Cardiac muscle cell (in vitro differentiated cells and primary cell): ENCODE results near the gene OR8K1. TPM values are rescaled to one million over a fixed set of nuclear protein-coding genes. Genes with fewer than 3 reads are reported as not detected.

ENCODE experiments used
- DNase-seq, 2 donors: peaks; one replicate each; pipeline versions ENCODE4 v3.0.0 to v3.0.0-alpha.2; 2010 to 2017; ENCODE audit warnings: low read depth in 1 of 2, low spot score in 1 of 2
- H3K27ac ChIP-seq: fragments of 200-600 bp; sonication (generic); 2 replicates; pipeline ENCODE4 v1.5.1; 2016
- H3K27me3 ChIP-seq: fragments of 200-600 bp; sonication (generic); 2 replicates; pipeline ENCODE4 v1.6.0; 2016; ENCODE audit warnings: control low read depth
- H3K36me3 ChIP-seq: fragments of 200-600 bp; sonication (generic); 2 replicates; pipeline ENCODE4 v1.5.1; 2016; ENCODE audit warnings: control low read depth
- H3K4me1 ChIP-seq: fragments of 200-600 bp; sonication (generic); 2 replicates; pipeline ENCODE4 v1.8.1; 2017; ENCODE audit warnings: low read depth, mild to moderate bottlenecking, mixed run types
- H3K4me3 ChIP-seq: fragments of 200-600 bp; sonication (generic); 2 replicates; pipeline ENCODE4 v1.5.1; 2016; ENCODE audit warnings: mild to moderate bottlenecking
- H3K9me3 ChIP-seq: fragments of 200-600 bp; sonication (generic); 2 replicates; pipeline ENCODE4 v1.5.1; 2017; ENCODE audit warnings: low read depth, mild to moderate bottlenecking, control low read depth
- polyA plus RNA-seq: library from polyadenylated mRNA; unstranded; fragments of >200 nt; fragmentation: Nextera tagmentation; extraction: Ambion mirVana; gene quantifications from 2 replicates; pipeline ENCODE4 v1.2.1, GENCODE V29; 2016
- total RNA-seq: library from RNA; depleted of rRNA; stranded (reverse); fragments of >200 nt; gene quantifications from 2 replicates; pipeline ENCODE4 v1.2.3, GENCODE V29; 2016
- TF ChIP-seq, protein P1 (sequence below): IDR thresholded peaks from 2 replicates; pipeline ENCODE4 v1.5.1; 2012; ENCODE audit warnings: low read depth, mild to moderate bottlenecking, low read length

The OR8K1 gene
- total and polyA plus RNA-seq, 2 experiments from 2014 or later = not detected

- no peaks in the 10 kb centered on the region for H3K36me3 ChIP-seq
- no peaks in the 10 kb centered on the region for H3K27me3 ChIP-seq
- no peak overlapping the region for H3K27ac ChIP-seq
- no peak overlapping the region for H3K4me3 ChIP-seq
- no peaks in the 10 kb centered on the region for H3K9me3 ChIP-seq
- no peaks in the 10 kb centered on the region for H3K4me1 ChIP-seq
- DNase-seq = no peak
- TF ChIP-seq, protein P1, sequence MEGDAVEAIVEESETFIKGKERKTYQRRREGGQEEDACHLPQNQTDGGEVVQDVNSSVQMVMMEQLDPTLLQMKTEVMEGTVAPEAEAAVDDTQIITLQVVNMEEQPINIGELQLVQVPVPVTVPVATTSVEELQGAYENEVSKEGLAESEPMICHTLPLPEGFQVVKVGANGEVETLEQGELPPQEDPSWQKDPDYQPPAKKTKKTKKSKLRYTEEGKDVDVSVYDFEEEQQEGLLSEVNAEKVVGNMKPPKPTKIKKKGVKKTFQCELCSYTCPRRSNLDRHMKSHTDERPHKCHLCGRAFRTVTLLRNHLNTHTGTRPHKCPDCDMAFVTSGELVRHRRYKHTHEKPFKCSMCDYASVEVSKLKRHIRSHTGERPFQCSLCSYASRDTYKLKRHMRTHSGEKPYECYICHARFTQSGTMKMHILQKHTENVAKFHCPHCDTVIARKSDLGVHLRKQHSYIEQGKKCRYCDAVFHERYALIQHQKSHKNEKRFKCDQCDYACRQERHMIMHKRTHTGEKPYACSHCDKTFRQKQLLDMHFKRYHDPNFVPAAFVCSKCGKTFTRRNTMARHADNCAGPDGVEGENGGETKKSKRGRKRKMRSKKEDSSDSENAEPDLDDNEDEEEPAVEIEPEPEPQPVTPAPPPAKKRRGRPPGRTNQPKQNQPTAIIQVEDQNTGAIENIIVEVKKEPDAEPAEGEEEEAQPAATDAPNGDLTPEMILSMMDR = no peak
Measured at GRCh38 chr11:56333156-56333555, 12.7 kb upstream of the OR8K1 start.

- Histone ChIP-seq H3K4me1 (no peaks in the 10 kb centered on the region), H3K9me3 (no peaks in the 10 kb centered on the region), H3K36me3 (no peaks in the 10 kb centered on the region), H3K27ac (no peak overlapping the region), H3K4me3 (no peak overlapping the region), H3K27me3 (no peaks in the 10 kb centered on the region)
- no peak for DNase-seq
- TF ChIP-seq, protein P1 = no peak
Measured at GRCh38 chr11:56340289-56340688, 5.5 kb upstream of the OR8K1 start.

DNA sequence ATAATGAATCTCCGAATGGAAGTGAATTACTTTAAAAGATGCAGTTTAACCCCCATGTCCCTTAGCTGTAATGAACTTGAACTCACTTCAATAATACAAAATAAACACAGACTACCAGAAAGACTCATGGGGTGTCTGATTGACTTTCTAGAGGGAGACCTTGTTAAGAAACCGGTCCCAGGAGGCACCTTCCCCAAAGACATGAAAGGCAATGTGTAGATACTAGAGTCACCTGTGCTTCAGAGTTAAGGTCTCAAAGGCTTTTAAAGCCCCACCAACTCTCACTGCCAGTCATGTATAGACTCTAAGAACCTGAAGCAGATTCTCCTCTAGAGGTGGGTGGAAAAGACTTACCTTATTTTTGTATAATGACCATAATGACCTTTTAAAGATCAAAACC lies 8.2 kb downstream of the OR8K1 start, which contains the start of gene OR8J1:
TSS of gene OR8J1 (plus strand) at position 301 of the 400 bp plus-strand sequence. CDS start 5,956 bp downstream, outside the sequence.
- no peak within 1 kb of the TSS for H3K4me3 ChIP-seq
- no peak within 1 kb of the TSS for H3K27ac ChIP-seq
- TF ChIP-seq, protein P1 = no peak
- no peaks in the 10 kb centered on the region for H3K9me3 ChIP-seq
- H3K27me3 ChIP-seq = no peaks in the 10 kb centered on the region
- no peaks in the 10 kb centered on the region for H3K4me1 ChIP-seq
- no peak for DNase-seq
- H3K36me3 ChIP-seq = no peaks in the 10 kb centered on the region

- no peak for DNase-seq
- TF ChIP-seq, protein P1 = no peak
- Histone ChIP-seq H3K36me3 (no peaks in the 10 kb centered on the region), H3K27me3 (no peaks in the 10 kb centered on the region), H3K27ac (no peak within 1 kb of the TSS), H3K9me3 (no peaks in the 10 kb centered on the region), H3K4me3 (no peak within 1 kb of the TSS), H3K4me1 (no peaks in the 10 kb centered on the region)
Measured at GRCh38 chr11:56375324-56375723, 29.5 kb downstream of the OR8K1 start, which contains the start of gene OR8U1. Gene OR8U1, plus strand, starts transcription at chr11:56375624. Its CDS starts 0 bp downstream, at chr11:56375624.

DNA sequence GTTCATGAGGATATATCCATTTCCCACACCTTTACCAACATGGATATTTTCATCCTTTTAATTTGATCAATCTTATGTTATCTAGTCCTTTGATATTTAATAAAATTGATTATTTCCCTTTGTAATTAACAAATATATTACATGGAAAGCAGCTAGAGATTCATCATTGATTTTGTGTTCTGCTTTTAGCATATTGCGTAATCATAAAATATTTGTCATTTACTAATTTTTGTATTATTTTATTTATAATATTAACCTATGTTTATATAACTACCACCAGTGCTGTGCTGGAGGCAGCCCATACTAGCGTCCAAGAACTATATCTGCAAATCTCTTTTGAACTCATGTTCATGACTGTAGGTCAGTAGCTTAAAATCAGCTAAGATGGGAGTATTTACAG lies 34.3 kb downstream of the OR8K1 start:
- no peak for DNase-seq
- H3K4me3 ChIP-seq = no peak overlapping the region

More for the DNA sequence above, 34.3 kb downstream of the OR8K1 start:
- Histone ChIP-seq H3K9me3 (no peaks in the 10 kb centered on the region), H3K36me3 (no peaks in the 10 kb centered on the region), H3K4me1 (no peaks in the 10 kb centered on the region), H3K27ac (no peak overlapping the region), H3K27me3 (no peaks in the 10 kb centered on the region)
- TF ChIP-seq, protein P1 = no peak
